ENCODE results near the gene OR2AT4.
A peak's percentile ranks its signal among the peaks of the same experiment; 100 is the strongest.
"Not testable (repeated sequence)": the region's sequence is repeated elsewhere in the genome, so short reads cannot be mapped to it uniquely, and the experiment has no call there.

The OR2AT4 gene

GRCh38 chr11:75105462-75105925, 8.8 kb upstream of the OR2AT4 start:
- FAIRE-seq: no peak
- no peak for DNase-seq (ENCODE audit: insufficient read length, low spot score)

- no peak for FAIRE-seq
Observed at GRCh38 chr11:75103380-75104026, 6.8 kb upstream of the OR2AT4 start.

GRCh38 chr11:75101424-75102128, 4.9 kb upstream of the OR2AT4 start:
- FAIRE-seq: no peak
- no peak for DNase-seq (ENCODE audit: insufficient read length, low spot score)

More at GRCh38 chr11:75103380-75104026, 6.8 kb upstream of the OR2AT4 start:
- DNase-seq (ENCODE audit: insufficient read length, low spot score): peak; percentile 37

- peak; percentile 33 for DNase-seq (ENCODE audit: insufficient read length, low spot score)
Observed at GRCh38 chr11:75100314-75100713, 3.6 kb upstream of the OR2AT4 start.

GRCh38 chr11:75099635-75100034, 3.0 kb upstream of the OR2AT4 start:
- no peak for DNase-seq (ENCODE audit: insufficient read length, low spot score)
- no peak for FAIRE-seq

More at GRCh38 chr11:75100314-75100713, 3.6 kb upstream of the OR2AT4 start:
- FAIRE-seq: peak; percentile 48

GRCh38 chr11:75098835-75099439, 2.3 kb upstream of the OR2AT4 start:
- not testable (repeated sequence) for FAIRE-seq; DNase-seq (ENCODE audit: insufficient read length, low spot score)

- not testable (repeated sequence) for DNase-seq (ENCODE audit: insufficient read length, low spot score); FAIRE-seq
Observed at GRCh38 chr11:75098181-75098580, 1.5 kb upstream of the OR2AT4 start.

- DNase-seq (ENCODE audit: insufficient read length, low spot score) (no peak), FAIRE-seq (no peak)
Observed at GRCh38 chr11:75097173-75097557, 489 bp upstream of the OR2AT4 start.

GRCh38 chr11:75094382-75094781, 2.3 kb downstream of the OR2AT4 start:
- DNase-seq (ENCODE audit: insufficient read length, low spot score); FAIRE-seq: not testable (repeated sequence)

- FAIRE-seq (peak; percentile 20), DNase-seq (ENCODE audit: insufficient read length, low spot score) (no peak)
Observed at GRCh38 chr11:75090671-75091177, 6.0 kb downstream of the OR2AT4 start.

GRCh38 chr11:75087319-75088305, 9.1 kb downstream of the OR2AT4 start:
- peak; percentile 33 for FAIRE-seq
- no peak for DNase-seq (ENCODE audit: insufficient read length, low spot score)

- DNase-seq (ENCODE audit: insufficient read length, low spot score): no peak
- no peak for FAIRE-seq
Observed at GRCh38 chr11:75084883-75085282, 11.8 kb downstream of the OR2AT4 start.

GRCh38 chr11:75083217-75083605, 13.5 kb downstream of the OR2AT4 start:
- DNase-seq (ENCODE audit: insufficient read length, low spot score) (no peak), FAIRE-seq (no peak)

- FAIRE-seq: no peak
- no peak for DNase-seq (ENCODE audit: insufficient read length, low spot score)
Observed at GRCh38 chr11:75082601-75083216, 14.0 kb downstream of the OR2AT4 start.

- FAIRE-seq (no peak), DNase-seq (ENCODE audit: insufficient read length, low spot score) (no peak)
Observed at GRCh38 chr11:75079546-75079945, 17.1 kb downstream of the OR2AT4 start.

GRCh38 chr11:75078233-75078632, 18.4 kb downstream of the OR2AT4 start:
- peak; percentile 31 for DNase-seq (ENCODE audit: insufficient read length, low spot score)
- FAIRE-seq: no peak

GRCh38 chr11:75077316-75077715, 19.4 kb downstream of the OR2AT4 start:
- FAIRE-seq: no peak
- DNase-seq (ENCODE audit: insufficient read length, low spot score): no peak

GRCh38 chr11:75076671-75077070, 20.0 kb downstream of the OR2AT4 start:
- DNase-seq (ENCODE audit: insufficient read length, low spot score) (no peak), FAIRE-seq (no peak)

GRCh38 chr11:75073459-75074190, 23.1 kb downstream of the OR2AT4 start:
- FAIRE-seq (no peak), DNase-seq (ENCODE audit: insufficient read length, low spot score) (no peak)
